Liver (tissue), 9 donors: ENCODE measurements around the gene ING5. TPM values are rescaled to one million over a fixed set of nuclear protein-coding genes. Genes with fewer than 3 reads are reported as not detected.

Experiments used
- DNase-seq: peaks from one replicate; pipeline ENCODE4 v3.0.0-alpha.2; 2017; ENCODE audit warnings: low spot score
- H3K27ac ChIP-seq, 2 donors: one replicate each; pipeline ENCODE4 v1.7.0; 2013; ENCODE audit warnings: inconsistent platforms in 2 of 2, low read length in 2 of 2, control low read depth in 1 of 2, low read depth in 1 of 2, mild to moderate bottlenecking in 1 of 2
- H3K27me3 ChIP-seq, 4 donors: one replicate each; pipeline versions ENCODE4 v1.6.1 to v1.7.0; 2013; ENCODE audit warnings: low read length in 3 of 4, inconsistent platforms in 1 of 4, mild to moderate bottlenecking in 1 of 4, moderate library complexity in 1 of 4; ENCODE audit not compliant: control insufficient read depth in 4 of 4, insufficient read depth in 4 of 4
- H3K36me3 ChIP-seq, 4 donors: one replicate each; pipeline versions ENCODE4 v1.6.1 to v1.7.0; 2013; ENCODE audit warnings: low read length in 3 of 4, mild to moderate bottlenecking in 3 of 4, low read depth in 1 of 4, moderate library complexity in 1 of 4; ENCODE audit not compliant: control insufficient read depth in 4 of 4, insufficient read depth in 3 of 4
- H3K4me1 ChIP-seq, 4 donors: one replicate each; pipeline versions ENCODE4 v1.6.1 to v1.7.0; 2013; ENCODE audit warnings: low read length in 3 of 4, mild to moderate bottlenecking in 3 of 4, moderate library complexity in 1 of 4; ENCODE audit not compliant: control insufficient read depth in 4 of 4, insufficient read depth in 4 of 4
- H3K4me3 ChIP-seq, 3 donors: one replicate each; pipeline versions ENCODE4 v1.6.1 to v1.7.0; 2013; ENCODE audit warnings: low read length in 3 of 3, control low read depth in 1 of 3, low read depth in 1 of 3, mild to moderate bottlenecking in 1 of 3
- H3K9ac ChIP-seq, 2 donors: one replicate each; pipeline ENCODE4 v1.7.0; 2013; ENCODE audit warnings: low read length in 2 of 2, mild to moderate bottlenecking in 2 of 2, moderate library complexity in 2 of 2, control low read depth in 1 of 2, low read depth in 1 of 2
- H3K9me3 ChIP-seq, 4 donors: one replicate each; pipeline versions ENCODE4 v1.6.1 to v1.7.0; 2013; ENCODE audit warnings: low read length in 3 of 4; ENCODE audit not compliant: control insufficient read depth in 4 of 4
- EGR1 ChIP-seq, 2 donors: IDR thresholded peaks; 2 replicates each; pipeline ENCODE4 v1.6.1; 2016 to 2018; ENCODE audit warnings: antibody characterized with exemption in 2 of 2, low read depth in 2 of 2
- FOXA1 ChIP-seq: IDR thresholded peaks from 2 replicates; pipeline ENCODE4 v1.6.1; 2016; ENCODE audit warnings: antibody characterized with exemption
- FOXA2 ChIP-seq: IDR thresholded peaks from 2 replicates; pipeline ENCODE4 v1.6.1; 2016; ENCODE audit warnings: antibody characterized with exemption
- GABPA ChIP-seq, 2 donors: IDR thresholded peaks in 1 of 2; conservative IDR thresholded peaks in 1 of 2; 2 replicates each; pipeline ENCODE4 v1.6.1; 2016; ENCODE audit warnings: antibody characterized with exemption in 2 of 2, mild to moderate bottlenecking in 1 of 2, moderate library complexity in 1 of 2
- HNF4G ChIP-seq: IDR thresholded peaks from 2 replicates; pipeline ENCODE4 v1.6.1; 2016; ENCODE audit warnings: antibody characterized with exemption
- JUND ChIP-seq, 2 donors: IDR thresholded peaks; 2 replicates each; pipeline ENCODE4 v1.6.1; 2016; ENCODE audit warnings: antibody characterized with exemption in 2 of 2
- NR2F2 ChIP-seq: IDR thresholded peaks from 2 replicates; pipeline ENCODE4 v1.6.1; 2016; ENCODE audit warnings: antibody characterized with exemption
- RAD21 ChIP-seq, 2 donors: IDR thresholded peaks; 2 replicates each; pipeline ENCODE4 v1.6.1; 2016; ENCODE audit warnings: antibody characterized with exemption in 2 of 2, mild to moderate bottlenecking in 2 of 2
- RXRA ChIP-seq, 2 donors: IDR thresholded peaks; 2 replicates each; pipeline ENCODE4 v1.6.1; 2017 to 2018; ENCODE audit warnings: antibody characterized with exemption in 2 of 2, mild to moderate bottlenecking in 1 of 2
- TAF1 ChIP-seq: conservative IDR thresholded peaks from 2 replicates; pipeline ENCODE4 v1.6.1; 2016; ENCODE audit warnings: antibody characterized with exemption, mild to moderate bottlenecking
- WGBS: extraction: QIAGEN DNeasy Blood & Tissue Kit; methylation state at CpG from one replicate; pipeline ENCODE4 v1.1.7; 2013; 5-methylcytosine and 5-hydroxymethylcytosine counted together
- polyA plus RNA-seq, 2 donors: library from polyadenylated mRNA; stranded (reverse) in 1 of 2; unstranded in 1 of 2; fragments of 200-250 nt in 1 of 2; fragments of >200 nt in 1 of 2; fragmentation: Nextera tagmentation in 1 of 2; extraction: Ambion mirVana in 1 of 2; gene quantifications; one replicate each; pipeline versions ENCODE4 v1.2.1 to v1.2.3, GENCODE V29; 2013 to 2015
- total RNA-seq, 2 donors: library from RNA; depleted of rRNA; stranded (reverse); fragments of >200 nt; gene quantifications; one replicate each; pipeline ENCODE4 v1.2.3, GENCODE V29; 2014
- TF ChIP-seq, protein P1 (sequence below): IDR thresholded peaks from 2 replicates; pipeline ENCODE4 v1.6.1; 2016; ENCODE audit warnings: antibody characterized with exemption
- TF ChIP-seq, protein P2 (sequence below): fragments of 150-350 bp; IDR thresholded peaks from 2 replicates; pipeline ENCODE4 v1.5.1; 2017; ENCODE audit warnings: improper control_type of control experiment, low read depth, low read length; ENCODE audit not compliant: missing input control
- TF ChIP-seq, protein P3 (sequence below): IDR thresholded peaks from 2 replicates; pipeline ENCODE4 v1.6.1; 2016; ENCODE audit warnings: antibody characterized with exemption
- TF ChIP-seq, protein P4 (sequence below): IDR thresholded peaks from 2 replicates; pipeline ENCODE4 v1.6.1; 2016; ENCODE audit warnings: antibody characterized with exemption, mild to moderate bottlenecking
- donor health status: healthy.
- donor health status: healthy.
- donor health status: healthy.
- donor health status: healthy.
- donor health status: healthy.

ING5 gene
- total and polyA plus RNA-seq, 4 donors, result 7.2 to 24.2 (median 13.9) TPM

DNA sequence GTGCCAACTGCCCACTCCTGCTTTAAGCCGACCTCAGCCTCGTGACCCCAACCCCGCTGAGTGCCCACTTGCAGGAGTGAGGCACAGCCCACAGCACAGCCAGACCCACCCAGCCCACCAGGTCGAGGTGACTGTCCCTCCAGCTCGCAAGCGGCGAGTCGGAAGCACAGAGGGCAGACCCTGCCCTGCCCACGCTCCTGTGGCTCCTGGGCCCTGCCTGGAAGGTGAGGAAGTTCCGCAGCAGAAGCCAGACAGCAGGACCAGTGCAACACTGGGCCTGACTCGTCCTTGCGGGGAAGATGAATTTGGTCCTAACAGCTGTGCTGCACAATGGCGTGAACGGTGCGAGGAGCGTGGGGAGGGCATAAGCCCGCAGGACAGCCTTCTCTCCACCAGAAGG, 25.2 kb upstream of the ING5 start:
- no peak for TF ChIP-seq HNF4G
- TF ChIP-seq, protein P1, sequence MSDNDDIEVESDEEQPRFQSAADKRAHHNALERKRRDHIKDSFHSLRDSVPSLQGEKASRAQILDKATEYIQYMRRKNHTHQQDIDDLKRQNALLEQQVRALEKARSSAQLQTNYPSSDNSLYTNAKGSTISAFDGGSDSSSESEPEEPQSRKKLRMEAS, result no peak
- no peak for TF ChIP-seq EGR1 (IDR thresholded peaks at IDR 0.05; ENCODE audit: low read depth in 2 of 2)
- TF ChIP-seq FOXA1, result no peak
- TF ChIP-seq RAD21 (IDR thresholded peaks at IDR 0.05), result no peak
- no peak for TF ChIP-seq GABPA (IDR thresholded peaks at IDR 0.05 in 1 of 2, conservative IDR thresholded peaks at IDR 0.05 in 1 of 2)
- H3K36me3 ChIP-seq, result peaks cover 0 to 20% (median 2%) of the 10 kb centered on the region in 4 donors
- no peaks in the 10 kb centered on the region for H3K27me3 ChIP-seq
- no peak overlapping the region for H3K9ac ChIP-seq
- H3K9me3 ChIP-seq, result no peaks in the 10 kb centered on the region
- peaks cover 0 to 9% (median 0%) of the 10 kb centered on the region in 4 donors for H3K4me1 ChIP-seq
- no peak for DNase-seq
- H3K27ac ChIP-seq, result no peak overlapping the region
- no peak overlapping the region for H3K4me3 ChIP-seq
- WGBS, result 92% methylated on average over 17 of the region's 17 CpGs

DNA sequence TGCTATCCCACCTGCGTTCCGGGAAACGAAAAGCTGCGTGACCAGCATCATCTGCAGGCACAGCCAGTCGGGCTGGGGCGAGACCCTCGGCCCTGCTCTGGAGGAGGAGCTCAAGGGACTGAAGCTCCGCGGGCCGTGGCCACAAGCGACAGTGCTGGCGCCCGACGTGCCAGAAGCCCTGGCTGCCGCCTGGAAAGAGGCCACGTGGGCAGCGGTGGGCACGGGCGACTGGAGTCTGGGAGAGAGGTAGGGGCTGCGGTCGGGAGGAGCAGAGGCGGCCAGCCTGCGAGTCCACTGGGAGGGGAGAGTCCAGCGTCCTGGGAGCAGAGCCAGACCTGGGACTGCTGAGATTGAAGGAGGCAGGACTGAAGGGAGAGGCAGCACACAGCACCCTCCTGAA, 24.4 kb upstream of the ING5 start:
- TF ChIP-seq RAD21 (IDR thresholded peaks at IDR 0.05), result no peak
- TF ChIP-seq JUND (IDR thresholded peaks at IDR 0.05), result no peak
- no peak for TF ChIP-seq TAF1
- TF ChIP-seq, protein P2, sequence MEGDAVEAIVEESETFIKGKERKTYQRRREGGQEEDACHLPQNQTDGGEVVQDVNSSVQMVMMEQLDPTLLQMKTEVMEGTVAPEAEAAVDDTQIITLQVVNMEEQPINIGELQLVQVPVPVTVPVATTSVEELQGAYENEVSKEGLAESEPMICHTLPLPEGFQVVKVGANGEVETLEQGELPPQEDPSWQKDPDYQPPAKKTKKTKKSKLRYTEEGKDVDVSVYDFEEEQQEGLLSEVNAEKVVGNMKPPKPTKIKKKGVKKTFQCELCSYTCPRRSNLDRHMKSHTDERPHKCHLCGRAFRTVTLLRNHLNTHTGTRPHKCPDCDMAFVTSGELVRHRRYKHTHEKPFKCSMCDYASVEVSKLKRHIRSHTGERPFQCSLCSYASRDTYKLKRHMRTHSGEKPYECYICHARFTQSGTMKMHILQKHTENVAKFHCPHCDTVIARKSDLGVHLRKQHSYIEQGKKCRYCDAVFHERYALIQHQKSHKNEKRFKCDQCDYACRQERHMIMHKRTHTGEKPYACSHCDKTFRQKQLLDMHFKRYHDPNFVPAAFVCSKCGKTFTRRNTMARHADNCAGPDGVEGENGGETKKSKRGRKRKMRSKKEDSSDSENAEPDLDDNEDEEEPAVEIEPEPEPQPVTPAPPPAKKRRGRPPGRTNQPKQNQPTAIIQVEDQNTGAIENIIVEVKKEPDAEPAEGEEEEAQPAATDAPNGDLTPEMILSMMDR, result no peak
- no peak for TF ChIP-seq FOXA1
- TF ChIP-seq NR2F2, result no peak
- no peak for TF ChIP-seq FOXA2
- TF ChIP-seq, protein P3, sequence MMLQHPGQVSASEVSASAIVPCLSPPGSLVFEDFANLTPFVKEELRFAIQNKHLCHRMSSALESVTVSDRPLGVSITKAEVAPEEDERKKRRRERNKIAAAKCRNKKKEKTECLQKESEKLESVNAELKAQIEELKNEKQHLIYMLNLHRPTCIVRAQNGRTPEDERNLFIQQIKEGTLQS, result no peak
- no peak for TF ChIP-seq GABPA (IDR thresholded peaks at IDR 0.05 in 1 of 2, conservative IDR thresholded peaks at IDR 0.05 in 1 of 2)
- no peak for TF ChIP-seq HNF4G
- no peak for TF ChIP-seq EGR1 (IDR thresholded peaks at IDR 0.05; ENCODE audit: low read depth in 2 of 2)
- TF ChIP-seq, protein P4, sequence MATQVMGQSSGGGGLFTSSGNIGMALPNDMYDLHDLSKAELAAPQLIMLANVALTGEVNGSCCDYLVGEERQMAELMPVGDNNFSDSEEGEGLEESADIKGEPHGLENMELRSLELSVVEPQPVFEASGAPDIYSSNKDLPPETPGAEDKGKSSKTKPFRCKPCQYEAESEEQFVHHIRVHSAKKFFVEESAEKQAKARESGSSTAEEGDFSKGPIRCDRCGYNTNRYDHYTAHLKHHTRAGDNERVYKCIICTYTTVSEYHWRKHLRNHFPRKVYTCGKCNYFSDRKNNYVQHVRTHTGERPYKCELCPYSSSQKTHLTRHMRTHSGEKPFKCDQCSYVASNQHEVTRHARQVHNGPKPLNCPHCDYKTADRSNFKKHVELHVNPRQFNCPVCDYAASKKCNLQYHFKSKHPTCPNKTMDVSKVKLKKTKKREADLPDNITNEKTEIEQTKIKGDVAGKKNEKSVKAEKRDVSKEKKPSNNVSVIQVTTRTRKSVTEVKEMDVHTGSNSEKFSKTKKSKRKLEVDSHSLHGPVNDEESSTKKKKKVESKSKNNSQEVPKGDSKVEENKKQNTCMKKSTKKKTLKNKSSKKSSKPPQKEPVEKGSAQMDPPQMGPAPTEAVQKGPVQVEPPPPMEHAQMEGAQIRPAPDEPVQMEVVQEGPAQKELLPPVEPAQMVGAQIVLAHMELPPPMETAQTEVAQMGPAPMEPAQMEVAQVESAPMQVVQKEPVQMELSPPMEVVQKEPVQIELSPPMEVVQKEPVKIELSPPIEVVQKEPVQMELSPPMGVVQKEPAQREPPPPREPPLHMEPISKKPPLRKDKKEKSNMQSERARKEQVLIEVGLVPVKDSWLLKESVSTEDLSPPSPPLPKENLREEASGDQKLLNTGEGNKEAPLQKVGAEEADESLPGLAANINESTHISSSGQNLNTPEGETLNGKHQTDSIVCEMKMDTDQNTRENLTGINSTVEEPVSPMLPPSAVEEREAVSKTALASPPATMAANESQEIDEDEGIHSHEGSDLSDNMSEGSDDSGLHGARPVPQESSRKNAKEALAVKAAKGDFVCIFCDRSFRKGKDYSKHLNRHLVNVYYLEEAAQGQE, result no peak
- TF ChIP-seq RXRA (IDR thresholded peaks at IDR 0.05), result no peak
- Histone ChIP-seq H3K9me3 (no peaks in the 10 kb centered on the region), H3K4me1 (peaks cover 0 to 9% (median 0%) of the 10 kb centered on the region in 4 donors), H3K9ac (no peak overlapping the region), H3K4me3 (no peak overlapping the region), H3K27ac (no peak overlapping the region), H3K27me3 (no peaks in the 10 kb centered on the region), H3K36me3 (peaks cover 0 to 13% (median under 1%) of the 10 kb centered on the region in 4 donors)
- WGBS, result 89% methylated on average over 24 of the region's 24 CpGs
- DNase-seq, result no peak
